ENCODE data around the gene FNBP1.

- TF ChIP-seq CTCF (IDR thresholded peaks at IDR 0.05; ENCODE audit: insufficient read depth, low read length) (no peak), GABPA (IDR thresholded peaks at IDR 0.05; ENCODE audit: low read depth) (no peak), REST (IDR thresholded peaks at IDR 0.05; ENCODE audit: insufficient replicate concordance, low read depth) (no peak)
Observed at GRCh38 chr9:129946246-129946995, 96.6 kb downstream of the FNBP1 start.
